ENCODE measurements around the gene RAB9B.

DNA sequence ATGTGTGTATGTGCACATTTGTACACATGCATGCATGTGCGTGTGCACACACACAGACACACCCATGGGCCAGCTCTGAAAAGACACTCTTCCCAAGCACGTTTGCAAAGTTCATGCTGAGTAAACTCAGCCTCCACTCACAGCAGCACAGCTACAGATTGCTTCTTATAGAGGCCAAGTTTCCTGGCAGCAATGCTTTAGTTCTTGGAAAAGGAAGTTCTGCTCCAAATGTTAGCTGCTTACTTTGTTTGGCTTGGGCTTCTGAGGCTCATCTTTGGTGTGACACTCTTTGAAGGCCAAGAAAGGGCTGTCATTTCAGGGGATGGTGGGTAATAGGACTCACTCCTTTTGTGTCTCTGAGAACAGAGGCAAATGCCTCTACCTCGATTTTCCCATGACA lies 48.9 kb downstream of the RAB9B start:
- TF ChIP-seq CTCF (conservative IDR thresholded peaks at IDR 0.05 in 1 of 2, IDR thresholded peaks at IDR 0.05 in 1 of 2; ENCODE audit: low read depth in 1 of 2, low read length in 2 of 2) (no peak), EZH2 (IDR thresholded peaks at IDR 0.05; ENCODE audit: low read length, missing control alignments) (no peak)
